GM18858 (cell line): ENCODE measurements around the gene CDC20.

ENCODE experiments used
- ATAC-seq: cut with Tn5 transposase; IDR thresholded peaks from one replicate; pipeline ENCODE4 v1.9.1; 2021; ENCODE audit not compliant: unreplicated experiment

The CDC20 gene

DNA sequence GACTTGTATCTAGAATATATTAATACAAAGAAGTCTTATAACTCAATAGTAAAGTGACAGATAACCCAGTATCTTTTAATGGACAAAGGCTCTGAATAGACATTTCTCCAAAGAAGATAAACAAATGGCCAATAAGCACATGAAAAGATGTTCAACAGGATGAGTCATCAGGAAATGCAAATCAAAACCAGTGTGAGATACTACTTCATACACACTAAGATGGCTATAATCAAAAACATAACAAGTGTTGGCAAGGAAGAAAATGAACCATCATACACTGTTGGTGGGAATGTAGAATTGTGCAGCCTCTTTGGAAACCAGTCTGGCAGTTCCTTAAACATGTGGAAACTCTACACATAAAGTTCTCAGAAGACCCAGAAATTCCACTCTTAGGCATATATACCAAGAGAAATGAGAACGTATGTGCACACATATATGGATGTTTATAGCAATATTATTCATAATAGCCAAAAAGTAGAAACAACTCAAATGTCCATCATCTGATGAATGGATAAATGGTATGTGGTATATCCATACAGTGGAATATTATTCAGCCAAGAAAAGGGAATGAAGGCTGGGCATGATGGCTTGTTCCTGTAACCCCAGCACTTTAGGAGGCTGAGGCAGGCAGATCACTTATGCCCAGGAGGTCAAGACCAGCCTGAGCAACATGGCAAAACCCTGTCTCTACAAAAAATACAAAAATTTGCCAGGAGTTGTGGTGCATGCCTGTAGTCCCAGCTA lies 31.1 kb upstream of the CDC20 start:
- ATAC-seq: no peak

DNA sequence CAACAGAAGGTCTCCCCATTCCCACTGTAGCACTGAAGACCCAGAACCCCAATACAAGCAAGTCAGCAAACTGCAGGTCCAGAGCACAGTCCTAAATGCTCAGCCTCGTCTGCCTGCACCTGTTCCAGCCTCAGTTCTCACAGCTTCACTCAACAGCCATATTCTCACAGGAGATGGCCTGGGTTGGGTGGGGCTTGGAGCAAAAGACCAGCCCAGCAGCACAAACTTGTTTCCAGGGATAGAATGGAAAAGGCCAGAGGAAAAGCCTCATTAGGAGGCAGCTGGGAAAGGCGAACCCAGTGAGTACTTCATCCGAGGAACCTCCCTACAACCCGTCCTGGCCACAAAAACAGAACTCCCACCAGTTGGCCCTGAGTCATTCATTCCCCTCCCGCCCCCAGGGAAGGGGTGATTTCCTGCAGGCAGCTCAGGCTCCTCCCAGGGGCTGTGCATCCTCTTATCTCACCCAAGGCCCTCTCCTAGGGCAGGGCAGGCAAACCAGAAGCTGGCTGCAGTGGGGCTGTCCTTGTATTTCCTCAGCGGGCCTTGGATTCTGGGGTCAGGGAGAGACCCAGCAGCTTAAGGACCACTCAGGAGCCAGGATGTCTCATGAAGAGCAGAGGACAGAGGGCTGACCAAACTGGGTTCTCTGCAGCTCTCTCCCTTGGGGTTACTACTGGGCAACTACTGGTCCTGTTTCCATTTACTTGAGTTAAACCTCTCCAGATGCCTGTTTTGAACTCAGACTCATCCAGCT lies 28.6 kb upstream of the CDC20 start:
- no peak for ATAC-seq

DNA sequence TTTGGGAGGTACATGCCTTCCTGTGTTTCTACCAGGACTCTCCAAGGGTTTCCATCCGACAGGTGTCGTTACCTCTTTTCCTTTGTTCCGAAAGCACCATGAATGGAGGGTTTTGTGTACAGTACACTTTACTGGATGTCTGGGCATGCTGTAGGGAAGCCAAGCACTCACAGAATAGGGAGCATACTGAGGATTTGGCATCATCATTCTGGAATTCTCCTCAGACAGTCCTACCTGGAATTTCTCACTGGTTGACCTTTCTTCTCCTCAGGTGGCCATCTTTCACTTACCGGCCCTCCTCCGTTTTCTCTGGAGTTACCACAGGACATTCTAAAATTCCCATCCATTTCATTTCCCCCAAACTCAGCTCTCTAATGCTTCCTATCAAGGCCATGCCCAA lies 27.1 kb upstream of the CDC20 start:
- no peak for ATAC-seq

DNA sequence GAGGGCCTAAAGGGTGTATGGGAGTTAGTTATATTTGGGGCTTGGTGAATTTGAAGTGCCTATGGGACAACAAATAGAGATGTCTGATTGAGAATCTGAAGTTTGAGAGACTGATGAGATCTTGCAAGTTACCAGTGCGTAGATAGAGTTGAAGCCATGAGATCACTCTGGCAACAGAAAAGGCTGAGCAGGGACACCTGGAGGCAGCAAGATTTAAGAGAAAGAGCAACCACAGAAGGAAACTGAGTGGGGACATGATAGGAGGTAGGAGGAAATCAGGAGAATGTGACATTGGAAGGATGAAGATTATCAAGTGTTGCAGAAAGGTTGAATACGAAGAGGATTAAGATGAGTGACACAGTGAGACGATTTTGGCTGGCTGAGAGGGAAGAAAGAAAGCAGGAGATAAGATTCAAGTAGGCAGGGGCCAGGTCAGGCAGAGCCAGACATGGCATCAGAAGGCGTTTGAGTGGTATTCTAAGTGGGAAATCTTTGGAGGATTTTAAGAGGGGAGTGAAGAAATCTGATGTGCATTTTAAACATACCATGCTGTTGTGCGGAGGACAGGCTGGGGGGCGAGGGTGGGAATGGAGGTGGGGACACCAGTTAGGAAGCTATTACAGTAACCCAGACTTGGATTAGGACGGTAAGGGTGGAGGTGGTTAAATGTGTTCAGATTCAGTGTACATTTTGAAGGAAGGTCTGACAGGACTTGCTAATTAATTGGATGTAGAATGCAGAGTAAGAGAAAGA lies 24.2 kb upstream of the CDC20 start:
- ATAC-seq: no peak

DNA sequence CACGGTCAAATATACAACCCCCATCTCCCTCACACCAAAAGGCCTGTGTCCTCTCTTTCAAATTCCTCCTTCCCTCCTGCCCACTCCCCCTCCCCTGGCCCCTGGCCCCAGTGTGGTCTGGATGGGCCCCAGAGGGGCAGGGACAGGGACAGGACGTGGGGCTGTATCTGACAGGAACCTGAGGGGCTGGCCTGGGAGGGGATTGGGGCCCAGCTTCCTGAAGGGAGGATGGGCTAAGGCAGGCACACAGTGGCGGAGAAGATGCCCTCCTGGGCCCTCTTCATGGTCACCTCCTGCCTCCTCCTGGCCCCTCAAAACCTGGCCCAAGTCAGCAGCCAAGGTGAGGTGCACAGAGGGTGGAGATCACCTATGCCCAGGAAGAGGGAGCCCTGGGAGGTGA lies 21.2 kb upstream of the CDC20 start, which contains the start of gene MPL:
Gene MPL, plus strand, starts transcription at position 231 of the 400 bp plus-strand sequence. Its CDS starts 31 bp downstream, at position 262.
- ATAC-seq: no peak

DNA sequence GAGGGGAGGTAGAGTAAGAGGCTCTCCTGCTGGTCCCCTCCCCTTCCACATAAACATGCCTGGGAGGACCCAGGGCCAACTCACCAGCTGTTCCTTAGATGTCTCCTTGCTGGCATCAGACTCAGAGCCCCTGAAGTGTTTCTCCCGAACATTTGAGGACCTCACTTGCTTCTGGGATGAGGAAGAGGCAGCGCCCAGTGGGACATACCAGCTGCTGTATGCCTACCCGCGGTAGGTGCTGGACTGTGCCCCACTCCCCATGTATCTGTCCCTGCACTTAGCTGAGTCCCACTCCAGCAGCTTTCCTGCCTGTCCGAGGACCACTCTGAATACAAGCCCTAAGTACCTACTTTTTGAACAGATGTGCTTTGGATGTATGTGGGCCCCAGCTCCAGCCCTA lies 20.8 kb upstream of the CDC20 start:
- no peak for ATAC-seq

DNA sequence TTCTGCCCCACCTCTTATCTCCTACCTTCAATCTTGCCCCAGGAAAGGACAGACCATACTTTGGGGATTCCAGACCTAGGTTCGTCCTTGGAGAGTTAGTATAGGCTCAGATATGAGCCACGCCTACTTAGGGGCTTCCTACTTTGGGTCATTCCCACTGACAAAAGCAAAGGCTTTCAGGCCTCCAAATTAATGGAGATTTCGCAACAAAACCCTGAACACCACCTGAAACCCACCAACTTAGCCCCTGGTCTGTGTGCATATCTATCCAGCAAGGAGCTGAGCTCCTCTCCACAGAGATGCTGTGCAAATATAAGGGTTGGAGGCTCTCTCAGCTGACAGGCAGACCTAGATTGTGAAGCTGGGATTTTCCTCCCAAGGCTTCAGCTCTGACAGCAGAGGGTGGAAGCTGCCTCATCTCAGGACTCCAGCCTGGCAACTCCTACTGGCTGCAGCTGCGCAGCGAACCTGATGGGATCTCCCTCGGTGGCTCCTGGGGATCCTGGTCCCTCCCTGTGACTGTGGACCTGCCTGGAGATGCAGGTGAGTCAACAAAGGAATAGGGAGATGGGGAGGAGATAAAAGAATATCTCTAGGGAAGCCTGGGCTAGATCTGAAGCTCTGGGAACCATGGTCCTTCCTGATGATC lies 19.1 kb upstream of the CDC20 start:
- ATAC-seq: no peak

DNA sequence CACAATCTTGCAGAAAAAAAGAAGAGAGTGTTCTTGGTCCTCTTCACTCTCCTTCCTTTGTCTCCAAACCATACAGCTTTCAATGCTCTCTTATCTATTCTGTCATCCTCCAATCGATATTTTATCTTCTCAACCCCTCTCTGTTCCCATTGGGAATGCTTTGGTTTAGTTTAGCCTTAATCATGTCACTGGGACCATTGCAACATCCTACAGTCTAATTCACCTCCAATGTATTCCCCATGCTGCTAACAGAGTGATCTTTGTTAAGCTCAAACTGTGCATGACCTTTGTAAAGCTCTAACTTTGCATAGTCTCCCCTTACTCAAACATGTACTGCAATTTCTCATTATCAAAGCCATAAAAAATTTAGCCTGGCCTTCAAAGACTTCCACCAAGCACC lies 18.2 kb upstream of the CDC20 start:
- no peak for ATAC-seq

DNA sequence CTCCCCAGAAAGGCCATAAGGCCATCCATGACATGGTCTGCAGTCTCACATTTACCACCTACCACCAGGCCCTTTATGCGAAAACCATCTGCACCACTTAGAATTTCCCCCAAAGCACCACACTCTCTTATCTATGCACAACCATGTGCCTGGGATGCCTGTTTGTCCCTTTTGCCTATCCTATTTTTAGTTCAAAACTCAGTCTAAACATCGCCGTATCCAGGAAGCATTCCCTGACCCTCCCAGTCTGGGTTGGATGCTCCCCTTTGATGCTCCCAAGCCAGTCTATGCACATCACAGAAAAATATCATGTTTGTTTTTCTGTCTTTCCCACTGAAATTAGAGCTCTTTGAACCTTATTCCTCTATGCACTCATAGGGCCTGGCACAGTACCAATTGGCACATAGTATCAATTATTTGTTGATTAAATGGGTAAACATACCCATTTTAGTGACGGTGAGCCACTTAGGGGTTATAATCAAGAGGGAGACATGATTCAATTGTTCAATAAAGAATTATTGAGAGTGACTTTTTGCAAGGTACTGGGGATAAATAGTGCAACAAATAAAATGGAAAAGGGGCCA lies 14.4 kb upstream of the CDC20 start:
- ATAC-seq: no peak

DNA sequence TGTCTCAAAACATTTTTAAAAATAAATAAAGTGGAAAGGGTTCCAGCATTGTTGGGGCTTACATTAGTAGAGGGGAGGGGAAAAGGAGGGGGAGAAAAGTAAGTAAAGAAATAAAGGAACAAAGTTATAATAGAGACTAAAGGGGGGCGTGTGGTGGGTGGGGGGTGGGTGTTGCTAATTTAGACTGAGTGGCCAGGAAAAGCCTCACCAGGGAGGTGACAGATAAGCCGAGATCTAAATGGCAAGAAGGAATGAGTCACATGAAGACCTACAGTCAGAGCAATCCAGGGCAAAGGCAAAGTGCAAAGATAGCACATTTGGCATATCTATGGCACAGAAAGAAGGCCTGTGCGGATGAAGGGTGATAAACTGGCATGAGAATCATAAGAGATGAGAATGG lies 13.7 kb upstream of the CDC20 start:
- no peak for ATAC-seq

DNA sequence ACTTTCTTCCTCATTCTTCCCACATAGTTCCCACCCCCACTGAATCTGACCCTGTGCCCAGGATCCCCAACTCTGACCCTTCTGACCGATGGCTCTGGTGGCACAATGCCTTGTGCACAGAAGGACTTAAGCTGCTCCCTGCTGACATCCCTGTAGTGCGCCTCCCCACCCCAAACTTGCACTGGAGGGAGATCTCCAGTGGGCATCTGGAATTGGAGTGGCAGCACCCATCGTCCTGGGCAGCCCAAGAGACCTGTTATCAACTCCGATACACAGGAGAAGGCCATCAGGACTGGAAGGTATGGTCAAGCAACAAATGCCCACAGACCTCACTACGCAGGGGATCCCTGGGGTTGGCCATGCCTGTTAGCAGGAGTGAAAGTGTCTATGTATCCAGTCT lies 12.1 kb upstream of the CDC20 start:
- no peak for ATAC-seq

DNA sequence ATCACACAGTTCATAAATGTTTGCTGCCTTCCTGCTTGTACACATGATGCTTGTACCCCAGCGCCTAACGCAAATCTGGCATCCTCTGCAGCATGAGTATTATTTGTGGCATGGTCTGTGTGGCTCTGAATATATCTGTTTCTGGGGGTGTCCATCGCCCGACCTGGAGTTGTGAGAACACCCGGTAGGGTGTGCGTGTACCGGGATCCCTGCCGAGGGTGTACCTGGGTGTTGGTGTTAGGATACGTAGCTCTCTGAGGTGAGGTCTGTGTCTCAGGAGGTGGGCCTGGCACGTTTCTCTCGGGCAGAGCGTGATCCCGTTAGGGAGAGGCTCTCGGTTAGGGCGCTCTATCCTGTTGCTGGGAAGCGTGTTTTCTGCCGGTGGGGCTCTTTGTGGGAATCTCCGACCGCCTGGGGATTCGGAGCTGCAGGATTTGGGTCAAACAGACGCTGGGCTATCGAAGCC lies 10.4 kb upstream of the CDC20 start:
- ATAC-seq: no peak

DNA sequence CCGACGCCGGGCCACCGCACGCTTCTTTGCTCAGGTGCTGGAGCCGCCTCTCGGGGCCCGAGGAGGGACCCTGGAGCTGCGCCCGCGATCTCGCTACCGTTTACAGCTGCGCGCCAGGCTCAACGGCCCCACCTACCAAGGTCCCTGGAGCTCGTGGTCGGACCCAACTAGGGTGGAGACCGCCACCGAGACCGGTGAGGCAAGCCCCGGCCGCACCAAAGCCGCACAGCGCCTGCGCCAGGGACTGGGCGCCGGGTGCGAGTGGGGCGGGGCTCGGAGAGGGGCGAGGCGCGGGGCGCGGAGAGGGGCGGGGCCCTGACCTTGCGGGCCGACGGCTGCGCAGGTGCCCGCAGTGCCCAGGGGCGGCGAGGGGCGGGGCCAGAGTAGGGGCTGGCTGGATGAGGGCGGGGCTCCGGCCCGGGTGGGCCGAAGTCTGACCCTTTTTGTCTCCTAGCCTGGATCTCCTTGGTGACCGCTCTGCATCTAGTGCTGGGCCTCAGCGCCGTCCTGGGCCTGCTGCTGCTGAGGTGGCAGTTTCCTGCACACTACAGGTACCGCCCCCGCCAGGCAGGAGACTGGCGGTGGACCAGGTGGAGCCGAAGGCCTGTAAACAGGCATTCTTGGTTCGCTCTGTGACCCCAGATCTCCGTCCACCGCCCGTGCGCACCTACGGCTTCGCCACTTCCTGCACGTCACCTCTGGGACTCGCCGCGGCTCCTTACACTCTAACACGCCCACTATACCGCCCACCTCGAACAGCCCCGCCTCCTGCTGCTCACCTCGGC lies 9.8 kb upstream of the CDC20 start:
- no peak for ATAC-seq

DNA sequence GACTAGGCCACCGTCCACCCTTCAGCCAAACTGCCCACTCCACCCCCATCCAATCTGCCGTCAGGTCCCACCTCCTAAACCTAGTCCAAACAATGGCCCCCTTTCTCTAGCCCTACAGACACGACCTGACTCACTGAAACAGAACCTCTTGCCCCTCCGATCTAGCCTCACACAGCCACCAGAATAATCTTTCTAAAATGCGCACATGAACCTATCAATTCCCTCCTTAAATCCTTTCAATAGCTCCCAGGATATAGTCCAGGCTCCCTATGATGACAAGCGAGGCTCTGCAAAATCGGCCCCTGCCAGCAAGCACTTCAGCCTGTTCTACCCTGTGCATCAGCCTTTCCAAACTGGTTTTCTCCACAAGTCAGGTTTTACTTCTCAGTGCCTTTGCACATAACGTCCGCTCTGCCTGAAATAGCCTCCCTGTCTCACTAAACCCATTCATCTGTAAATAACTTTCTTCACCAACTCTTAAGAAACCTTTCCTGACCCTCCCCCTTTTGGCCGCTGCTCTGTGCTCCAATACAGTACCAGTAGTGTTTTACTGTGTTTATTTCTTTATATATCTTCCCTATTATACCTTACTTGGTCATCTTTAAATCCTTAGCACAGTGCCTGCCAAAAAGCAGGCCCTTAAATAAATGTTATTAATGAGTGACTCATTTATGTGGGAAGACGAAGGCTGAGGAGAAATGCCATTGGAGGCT lies 9.0 kb upstream of the CDC20 start:
- no peak for ATAC-seq

DNA sequence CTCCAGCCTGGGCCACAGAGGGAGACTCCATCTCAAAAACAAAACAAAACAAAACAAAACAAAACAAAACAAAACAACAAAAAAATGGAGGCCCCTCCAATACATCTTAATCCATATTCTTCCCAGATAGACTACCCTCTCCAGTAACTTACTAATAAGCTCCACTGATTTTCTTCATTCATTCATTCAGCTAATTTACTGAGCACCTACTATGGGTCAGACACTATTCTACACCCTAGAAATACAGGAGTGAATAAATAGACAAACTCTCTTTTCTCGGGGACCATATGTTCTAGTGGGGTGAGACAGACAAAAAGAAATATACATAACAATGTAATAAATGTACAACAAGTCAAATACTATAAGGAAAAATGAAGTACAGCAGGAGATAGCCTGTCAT lies 7.8 kb upstream of the CDC20 start:
- no peak for ATAC-seq

DNA sequence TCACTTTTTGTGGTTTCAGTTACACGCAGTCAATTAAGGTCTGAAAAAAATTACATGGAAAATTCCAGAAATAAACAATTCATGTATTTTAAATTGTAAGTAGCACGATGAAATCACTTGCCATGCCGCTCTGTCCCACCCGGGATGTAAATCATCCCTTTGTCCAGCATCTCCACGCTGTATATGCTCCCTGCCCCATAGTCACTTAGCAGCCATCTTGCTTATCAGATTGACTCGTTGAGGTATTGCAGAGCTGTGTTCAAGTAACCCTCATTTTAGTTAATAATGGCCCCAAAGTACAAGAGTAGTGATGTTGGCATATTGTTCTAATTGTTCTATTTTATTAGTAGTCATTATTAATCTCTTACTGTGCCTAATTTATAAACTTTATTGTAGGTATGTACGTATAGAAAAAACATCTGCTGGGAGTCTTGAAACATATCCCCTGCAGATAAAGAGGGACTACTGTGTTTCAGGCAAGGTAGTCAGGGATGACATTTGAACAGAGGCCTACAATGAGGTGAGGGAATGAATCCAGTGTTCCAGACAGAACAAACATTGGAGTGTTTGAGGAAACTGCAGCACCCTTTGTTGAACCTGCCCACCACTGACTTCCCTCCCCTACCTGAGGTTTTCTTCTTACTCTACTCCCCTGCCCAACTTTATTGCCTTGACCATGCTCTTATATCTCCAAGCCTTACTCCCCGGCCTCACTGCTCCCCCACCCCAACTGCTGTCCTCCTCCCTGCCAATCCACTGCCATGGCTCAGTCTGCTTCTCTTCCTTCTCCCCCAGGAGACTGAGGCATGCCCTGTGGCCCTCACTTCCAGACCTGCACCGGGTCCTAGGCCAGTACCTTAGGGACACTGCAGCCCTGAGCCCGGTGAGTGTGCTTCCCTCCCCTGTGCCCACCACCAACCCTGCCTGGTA lies 7.1 kb upstream of the CDC20 start:
- ATAC-seq: no peak

DNA sequence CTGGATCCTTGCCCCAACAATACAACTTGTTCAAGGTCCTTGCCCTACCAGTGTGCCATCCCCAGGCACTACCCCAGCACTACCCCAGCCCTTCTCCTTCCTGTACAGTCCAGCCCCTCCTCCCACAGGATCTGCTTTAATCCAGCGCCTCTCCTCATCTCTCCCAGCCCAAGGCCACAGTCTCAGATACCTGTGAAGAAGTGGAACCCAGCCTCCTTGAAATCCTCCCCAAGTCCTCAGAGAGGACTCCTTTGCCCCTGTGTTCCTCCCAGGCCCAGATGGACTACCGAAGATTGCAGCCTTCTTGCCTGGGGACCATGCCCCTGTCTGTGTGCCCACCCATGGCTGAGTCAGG lies 6.5 kb upstream of the CDC20 start:
- no peak for ATAC-seq

DNA sequence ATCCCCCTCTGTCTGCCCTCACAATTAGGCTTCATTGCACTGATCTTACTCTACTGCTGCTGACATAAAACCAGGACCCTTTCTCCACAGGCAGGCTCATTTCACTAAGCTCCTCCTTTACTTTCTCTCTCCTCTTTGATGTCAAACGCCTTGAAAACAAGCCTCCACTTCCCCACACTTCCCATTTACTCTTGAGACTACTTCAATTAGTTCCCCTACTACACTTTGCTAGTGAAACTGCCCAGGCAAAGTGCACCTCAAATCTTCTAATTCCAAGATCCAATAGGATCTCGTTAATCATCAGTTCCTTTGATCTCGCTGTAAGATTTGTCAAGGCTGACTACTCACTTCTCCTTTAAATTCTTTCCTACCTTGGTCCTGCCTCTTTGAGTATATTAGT lies 5.9 kb upstream of the CDC20 start:
- ATAC-seq: no peak
